Uterus (tissue), 2 donors: ENCODE measurements around the gene FAM237A.

Experiments used
- POLR2A ChIP-seq, 2 donors: fragments of 450-650 bp; IDR thresholded peaks; one replicate each; pipeline ENCODE4 v1.6.1; 2016; ENCODE audit warnings: antibody characterized with exemption in 2 of 2, mild to moderate bottlenecking in 1 of 2, moderate library complexity in 1 of 2
- TF ChIP-seq, protein P1 (sequence below), 4 experiments: fragments of 200-600 bp in 2 of 4; fragments of 450-650 bp in 2 of 4; sonication (generic) in 2 of 4; IDR thresholded peaks; one replicate each; pipeline ENCODE4 v1.5.1; 2016 to 2019; ENCODE audit warnings: antibody characterized with exemption in 4 of 4, mild to moderate bottlenecking in 2 of 4, moderate library complexity in 1 of 4

DNA sequence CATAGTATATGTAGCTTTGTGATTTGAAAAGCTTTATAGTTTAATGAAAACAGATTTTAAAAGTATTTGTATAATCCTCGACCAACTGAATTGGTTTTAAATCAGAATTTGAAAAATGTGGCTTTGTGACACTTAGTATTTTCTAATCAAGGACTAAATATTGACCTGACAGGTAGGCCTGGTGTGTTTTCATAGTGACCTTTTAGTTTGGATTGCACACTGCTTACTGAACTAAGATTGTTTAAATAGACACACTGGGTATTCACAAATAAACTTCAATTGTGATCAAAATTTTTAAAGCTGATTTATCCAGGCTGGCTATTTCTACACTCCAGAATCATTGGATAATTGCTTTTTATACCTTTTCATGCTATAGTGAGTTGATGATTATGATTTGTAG, 31.8 kb upstream of the FAM237A start:
- TF ChIP-seq, protein P1, sequence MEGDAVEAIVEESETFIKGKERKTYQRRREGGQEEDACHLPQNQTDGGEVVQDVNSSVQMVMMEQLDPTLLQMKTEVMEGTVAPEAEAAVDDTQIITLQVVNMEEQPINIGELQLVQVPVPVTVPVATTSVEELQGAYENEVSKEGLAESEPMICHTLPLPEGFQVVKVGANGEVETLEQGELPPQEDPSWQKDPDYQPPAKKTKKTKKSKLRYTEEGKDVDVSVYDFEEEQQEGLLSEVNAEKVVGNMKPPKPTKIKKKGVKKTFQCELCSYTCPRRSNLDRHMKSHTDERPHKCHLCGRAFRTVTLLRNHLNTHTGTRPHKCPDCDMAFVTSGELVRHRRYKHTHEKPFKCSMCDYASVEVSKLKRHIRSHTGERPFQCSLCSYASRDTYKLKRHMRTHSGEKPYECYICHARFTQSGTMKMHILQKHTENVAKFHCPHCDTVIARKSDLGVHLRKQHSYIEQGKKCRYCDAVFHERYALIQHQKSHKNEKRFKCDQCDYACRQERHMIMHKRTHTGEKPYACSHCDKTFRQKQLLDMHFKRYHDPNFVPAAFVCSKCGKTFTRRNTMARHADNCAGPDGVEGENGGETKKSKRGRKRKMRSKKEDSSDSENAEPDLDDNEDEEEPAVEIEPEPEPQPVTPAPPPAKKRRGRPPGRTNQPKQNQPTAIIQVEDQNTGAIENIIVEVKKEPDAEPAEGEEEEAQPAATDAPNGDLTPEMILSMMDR (IDR thresholded peaks at IDR 0.05): no peak
- no peak for TF ChIP-seq POLR2A (IDR thresholded peaks at IDR 0.05)
